Left cardiac atrium (tissue), 4 donors: ENCODE results near the gene TMEM45A. TPM values are rescaled to one million over a fixed set of nuclear protein-coding genes. Genes with fewer than 3 reads are reported as not detected.

Experiments used
- ATAC-seq, 2 donors: fragments of 200-7000 bp; cut with Tn5 transposase; one replicate each; pipeline ENCODE4 v1.9.1; 2020; ENCODE audit warnings: mild to moderate bottlenecking in 2 of 2, moderate library complexity in 2 of 2
- DNase-seq: peaks from one replicate; pipeline ENCODE4 v3.0.0-alpha.2; 2020
- intact Hi-C, 2 donors: fragments of 100-400 bp; cut with DNase I; formaldehyde crosslinking; loops; one replicate each; pipeline versions ENCODE4 v1.14.1 to v1.15.1; 2022 to 2023
- total RNA-seq, 2 donors: library from RNA; stranded (reverse); fragmentation: NEBNext Ultra II Directional; extraction: Animal tissue kit (Norgen Biotek cat#: 25700); gene quantifications; one replicate each; pipeline ENCODE4 v1.2.1, GENCODE V29; 2021
- donor health status: DM: no; HTN: yes; CAD: no.
- donor health status: DM: no; HTN: yes; CAD: no; lungs with severe emphysema.
- donor health status: DM: yes; HTN: yes; CAD: no.
- donor health status: Dilated cardiomyopathy.

TMEM45A gene
- total RNA-seq, 2 donors from 2014 or later: 12.3 to 15.3 TPM

DNA sequence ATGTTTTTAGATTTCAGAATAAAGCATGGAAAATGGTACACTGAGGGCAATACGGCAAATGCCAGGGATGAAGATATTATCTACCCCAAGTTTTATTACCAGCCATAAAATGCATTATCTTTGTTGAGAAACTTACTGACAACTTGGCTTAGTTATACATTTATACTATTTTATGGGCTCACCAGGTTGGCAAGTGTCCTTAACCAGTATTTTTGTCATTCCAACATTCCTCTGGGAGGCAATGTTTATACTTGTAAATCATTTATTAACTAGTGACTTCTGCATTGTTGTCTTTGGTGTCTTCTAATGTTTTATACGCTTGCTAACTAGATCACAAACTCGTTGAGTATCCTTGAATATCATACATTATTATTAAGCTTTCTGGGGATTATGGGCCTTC lies 99.0 kb downstream of the TMEM45A start:
- no peak for ATAC-seq
- DNase-seq: no peak
- intact Hi-C loops: loop anchor here (2.0 to 10.0 kb wide), 5 partner anchors 127 to 761 kb away; no protein-coding TSS in a partner anchor

DNA sequence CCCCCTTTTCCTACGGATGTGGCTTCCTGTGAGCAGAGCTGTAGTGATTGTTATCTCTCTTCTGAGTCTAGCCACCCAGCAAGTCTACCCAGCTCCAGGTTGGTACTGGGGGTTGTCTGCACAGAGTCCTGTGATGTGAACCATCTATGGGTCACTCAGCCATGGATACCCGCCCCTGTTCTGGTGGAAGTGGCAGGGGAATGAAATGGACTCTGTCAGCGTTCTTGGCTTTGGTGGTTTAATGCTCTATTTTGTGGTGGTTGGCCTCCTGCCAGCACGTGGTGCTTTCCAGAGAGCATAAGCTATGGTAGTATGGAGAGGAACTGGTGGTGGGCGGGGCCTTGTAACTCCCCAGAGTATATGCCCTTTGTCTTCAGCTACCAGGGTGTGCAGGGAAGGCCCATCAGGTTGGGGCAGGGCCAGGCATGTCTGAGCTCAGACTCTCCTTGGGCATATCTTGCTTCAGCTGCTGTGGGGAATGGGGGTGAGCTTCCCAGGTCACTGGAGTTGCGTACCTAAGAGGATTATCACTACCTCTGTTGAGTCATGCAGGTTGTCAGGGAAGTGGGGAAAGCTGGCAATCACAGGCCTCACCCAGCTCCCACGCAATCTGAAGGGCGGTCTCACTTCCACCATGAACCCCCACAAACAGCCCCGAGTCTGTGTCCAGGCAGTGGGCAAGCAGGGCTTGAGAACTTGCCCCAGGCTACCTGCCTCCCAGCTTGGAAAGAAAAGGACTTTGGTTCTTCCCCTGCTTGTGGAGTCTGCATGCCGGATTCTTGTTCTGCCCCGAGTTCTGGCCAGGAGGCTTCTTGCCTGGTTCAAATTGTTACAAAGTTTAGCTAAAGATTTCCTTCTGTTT lies 108.0 kb downstream of the TMEM45A start:
- ATAC-seq (no peak), DNase-seq (no peak)
- intact Hi-C loops: no loop called here

DNA sequence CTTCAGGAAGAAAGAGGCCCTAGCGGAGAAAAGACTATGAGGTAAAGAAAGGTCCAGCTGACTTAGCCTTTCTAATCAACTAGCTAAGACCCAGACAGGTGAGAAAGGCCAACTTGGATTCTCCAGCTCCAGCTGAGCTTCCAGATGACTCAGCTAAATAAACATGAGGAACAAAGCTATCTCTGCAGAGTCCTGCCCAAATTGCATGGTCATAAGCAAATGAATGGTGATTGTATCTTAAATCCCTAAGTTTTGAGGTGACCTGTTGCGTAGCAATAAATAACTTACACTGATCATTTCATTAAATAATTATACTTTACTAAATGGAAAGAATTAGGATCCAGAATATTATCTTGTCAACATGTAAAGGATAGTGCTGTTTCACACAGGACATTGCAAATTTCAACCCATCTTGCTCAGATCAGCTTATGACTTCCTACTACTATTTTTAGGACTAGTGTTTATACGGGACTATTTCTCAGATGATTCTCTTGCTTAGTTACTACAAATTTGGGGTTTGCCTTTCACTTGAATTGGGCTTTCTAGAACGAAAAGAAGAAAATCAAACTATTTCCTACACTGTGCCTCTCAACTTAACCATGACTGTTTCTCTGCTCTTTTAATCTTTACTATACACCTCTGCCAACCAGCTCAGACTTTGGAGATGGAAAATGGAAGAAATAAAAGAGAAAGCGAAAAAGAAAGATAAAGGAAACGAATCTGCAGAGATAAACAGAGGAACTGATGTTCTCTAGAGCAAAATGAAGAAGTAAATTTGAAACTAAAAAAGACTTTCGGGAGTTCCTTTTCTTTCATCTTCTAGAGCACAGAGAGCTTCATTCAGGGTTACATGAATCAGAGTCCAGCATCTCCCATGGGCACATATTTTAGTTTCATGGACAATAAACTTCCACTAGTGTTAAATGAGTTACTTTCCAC lies 110.4 kb downstream of the TMEM45A start:
- ATAC-seq: peak in 1 of 2 donors; percentile 66
- intact Hi-C loops: no loop called here
- no peak for DNase-seq

DNA sequence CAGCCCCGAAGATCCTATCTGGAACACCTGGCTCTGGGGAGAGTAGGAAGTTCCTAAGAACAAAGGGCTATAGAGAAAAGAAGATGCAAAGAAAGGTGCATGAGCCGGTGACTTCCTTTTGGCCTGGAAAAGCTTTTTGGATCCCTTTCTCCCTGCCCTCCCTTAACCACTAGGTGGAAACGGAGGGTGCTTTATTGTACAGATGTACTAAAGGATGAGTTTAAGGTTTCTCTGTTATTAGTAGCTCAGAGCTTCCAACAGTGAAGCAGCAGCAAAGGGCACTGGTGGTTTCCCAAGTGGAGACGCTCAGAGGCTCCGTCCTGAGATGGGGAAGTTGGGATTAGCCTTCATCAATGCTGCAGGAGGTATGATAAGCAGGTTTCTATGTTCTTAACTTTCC lies 111.0 kb downstream of the TMEM45A start:
- ATAC-seq (peak; percentile 61 to 84), DNase-seq (no peak)
- intact Hi-C loops: no loop called here

DNA sequence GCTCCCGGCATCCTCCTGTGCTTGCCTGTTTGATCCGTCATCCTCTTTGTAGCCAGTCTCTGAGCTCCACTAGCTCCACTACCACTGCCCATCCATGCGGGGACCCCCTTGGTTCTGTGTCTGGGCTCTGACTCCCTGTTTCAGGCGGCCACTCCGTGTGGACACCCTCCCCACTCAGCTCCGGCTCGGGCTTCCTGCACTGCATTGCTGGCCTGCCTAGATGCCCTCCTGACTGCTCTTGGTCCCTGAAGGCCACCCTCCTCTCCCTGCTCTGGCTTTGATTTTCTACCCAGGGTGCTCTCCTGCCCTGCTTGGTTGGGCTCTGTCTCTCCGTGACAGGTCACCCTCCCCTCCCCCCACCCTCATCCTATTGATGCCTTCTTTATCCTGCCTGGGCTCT lies 112.9 kb downstream of the TMEM45A start:
- DNase-seq (no peak), ATAC-seq (no peak)
- intact Hi-C loops: no loop called here

DNA sequence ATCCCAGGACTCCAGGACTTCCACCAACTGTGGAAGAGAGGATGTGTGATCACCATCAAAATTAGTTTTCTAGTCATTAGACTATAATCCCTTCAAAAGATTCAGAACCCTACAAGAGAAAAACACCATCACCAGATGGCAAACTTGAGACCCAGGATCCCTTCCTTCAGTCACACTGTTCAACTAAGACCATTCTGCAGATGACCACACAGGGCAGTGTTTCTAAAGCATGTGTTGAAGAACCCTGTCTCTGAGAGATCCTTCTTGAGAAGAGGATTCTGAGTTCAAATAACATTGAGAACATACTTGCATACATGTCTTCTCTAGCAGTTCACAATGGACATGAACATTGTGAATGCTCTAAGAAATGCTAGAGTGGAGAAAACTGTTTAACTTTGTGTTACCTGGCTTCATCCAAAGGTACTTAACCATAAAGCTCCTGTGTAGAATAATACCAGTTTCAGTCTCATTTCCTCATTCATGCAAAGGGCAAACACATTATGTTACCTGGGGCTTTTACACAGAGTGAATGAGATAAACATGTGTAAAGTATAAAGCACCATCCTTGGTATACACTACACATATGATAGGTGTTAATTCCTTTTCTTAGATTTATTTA lies 114.6 kb downstream of the TMEM45A start:
- ATAC-seq (no peak), DNase-seq (no peak)
- intact Hi-C loops: no loop called here

DNA sequence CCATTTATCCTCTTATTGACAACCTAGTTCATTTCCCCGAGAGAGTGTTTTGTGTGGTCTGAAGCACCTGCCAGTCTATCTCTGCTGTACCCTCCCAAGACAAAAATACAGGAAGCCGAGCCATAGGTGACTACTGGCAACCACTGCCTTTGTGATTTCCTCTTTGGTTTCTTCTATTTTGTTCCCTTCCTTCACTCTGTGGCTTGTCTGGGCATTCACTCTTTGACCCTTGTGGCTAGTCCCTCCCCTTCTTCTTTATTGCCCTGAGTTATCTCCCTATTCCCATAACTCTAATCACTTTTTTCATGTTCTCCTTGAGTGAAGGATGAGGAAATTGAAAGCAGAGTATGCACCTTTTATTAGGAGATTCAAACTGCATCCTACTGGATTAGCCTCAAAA lies 116.9 kb downstream of the TMEM45A start, which contains the start of gene ADGRG7:
Gene ADGRG7, plus strand, starts transcription at position 297 of the 400 bp plus-strand sequence. CDS start 256 bp downstream, outside the sequence.
- intact Hi-C loops: no loop called here
- ATAC-seq (no peak), DNase-seq (no peak)

DNA sequence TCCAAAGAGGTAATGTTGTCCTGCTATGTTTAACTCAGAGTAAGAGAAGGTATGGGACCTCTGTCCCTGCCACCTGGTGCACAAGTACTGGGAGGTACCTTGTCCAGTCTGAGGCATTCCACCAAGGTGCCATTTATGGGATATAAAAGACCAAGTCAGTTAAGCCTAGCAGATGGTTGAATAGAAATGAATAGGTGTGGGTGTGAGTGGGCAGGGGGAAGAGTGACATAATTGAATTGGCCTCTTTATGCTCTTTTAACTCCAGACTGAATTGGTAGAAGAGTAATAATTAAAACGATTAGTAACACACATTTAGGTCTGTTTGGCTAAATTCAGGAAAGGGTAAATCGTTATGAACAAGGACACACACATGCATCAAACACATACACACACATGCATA lies 117.5 kb downstream of the TMEM45A start:
- DNase-seq: no peak
- no peak for ATAC-seq
- intact Hi-C loops: no loop called here

DNA sequence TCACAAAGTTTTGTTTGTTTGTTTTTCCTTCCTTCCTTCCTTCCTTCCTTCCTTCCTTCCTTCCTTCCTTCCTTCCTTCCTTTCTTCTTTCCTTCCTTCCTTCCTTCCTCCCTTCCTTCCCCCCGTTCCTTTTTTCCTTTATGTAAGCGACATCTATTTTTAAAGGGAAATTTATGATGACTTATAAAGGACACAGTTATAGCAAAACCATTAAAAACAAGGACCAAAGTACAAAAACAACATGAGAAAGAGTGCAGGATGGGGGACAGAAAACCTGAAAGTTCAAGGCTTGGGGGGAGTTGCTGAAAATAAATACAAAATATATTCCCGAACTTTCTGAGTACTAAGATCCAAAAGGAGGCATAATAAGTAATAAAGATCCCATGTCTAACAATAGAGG lies 118.8 kb downstream of the TMEM45A start:
- DNase-seq: no peak
- intact Hi-C loops: no loop called here
- ATAC-seq: no peak

DNA sequence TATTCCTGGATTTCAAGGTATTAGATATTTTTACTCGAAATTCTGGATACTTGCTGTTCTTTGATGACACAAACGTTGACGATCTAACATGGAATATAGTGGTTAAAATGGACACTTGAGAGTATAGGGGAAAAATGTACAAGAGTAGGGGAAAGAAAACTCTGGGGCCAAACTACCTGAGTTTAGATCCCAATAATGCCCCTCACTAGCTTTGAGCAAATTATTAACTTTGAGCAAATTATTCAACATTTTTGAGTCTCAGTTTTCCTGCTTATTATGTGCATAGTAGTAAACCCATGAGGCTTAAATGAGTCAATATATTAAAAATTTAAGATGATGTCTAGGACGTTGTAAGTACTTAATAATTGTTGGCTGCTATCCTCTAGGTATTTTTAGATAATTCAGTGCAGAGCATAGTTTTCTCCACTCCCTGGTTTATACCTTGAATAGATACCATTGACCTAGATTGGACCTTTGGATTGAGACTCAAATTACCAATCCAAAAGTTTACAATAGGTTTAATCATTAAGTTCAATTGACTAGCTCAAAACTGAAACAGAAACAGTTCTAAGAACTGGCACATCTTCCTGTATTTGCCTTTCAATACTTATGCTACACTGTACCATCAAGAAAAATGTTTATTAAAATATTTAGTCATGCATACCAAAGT lies 121.4 kb downstream of the TMEM45A start:
- intact Hi-C loops: no loop called here
- ATAC-seq (no peak), DNase-seq (no peak)

DNA sequence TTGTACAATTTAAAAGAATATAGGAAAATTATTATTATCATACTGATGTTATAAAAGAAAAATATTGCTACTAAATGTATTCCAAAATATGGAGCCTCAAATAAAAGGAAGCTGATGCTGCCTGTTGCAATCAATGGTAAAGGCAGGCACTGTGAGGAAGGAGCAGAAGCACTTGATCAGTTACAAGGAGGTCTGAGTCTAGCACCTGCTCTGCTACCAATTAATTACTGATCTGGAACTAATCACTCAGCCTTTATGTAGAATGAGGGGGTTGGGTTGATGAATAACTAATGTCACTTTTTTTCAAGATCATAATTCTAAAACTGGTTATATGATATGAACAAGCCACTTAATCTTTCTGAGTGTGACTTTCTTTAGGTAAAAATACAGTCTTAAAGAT lies 122.5 kb downstream of the TMEM45A start:
- ATAC-seq (no peak), DNase-seq (no peak)
- intact Hi-C loops: no loop called here

DNA sequence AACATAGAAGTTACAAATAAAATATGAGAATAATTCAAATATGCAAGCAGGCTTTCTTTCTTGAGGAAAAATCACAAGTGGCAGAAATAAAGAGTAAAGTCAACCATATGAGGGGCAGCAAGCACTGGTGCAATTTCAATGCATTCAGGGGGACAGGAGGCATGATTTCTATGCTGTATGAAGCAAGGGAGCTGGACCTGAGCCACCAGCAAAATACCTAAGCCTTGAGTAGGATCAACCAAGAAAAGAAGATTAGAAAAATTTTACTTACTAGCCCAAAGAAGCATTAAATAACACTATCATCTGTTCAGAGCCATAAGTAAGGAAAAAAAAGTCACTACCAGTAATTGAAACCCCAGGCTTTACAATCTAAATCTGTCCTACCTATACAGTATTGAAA lies 123.3 kb downstream of the TMEM45A start:
- no peak for DNase-seq
- intact Hi-C loops: no loop called here

DNA sequence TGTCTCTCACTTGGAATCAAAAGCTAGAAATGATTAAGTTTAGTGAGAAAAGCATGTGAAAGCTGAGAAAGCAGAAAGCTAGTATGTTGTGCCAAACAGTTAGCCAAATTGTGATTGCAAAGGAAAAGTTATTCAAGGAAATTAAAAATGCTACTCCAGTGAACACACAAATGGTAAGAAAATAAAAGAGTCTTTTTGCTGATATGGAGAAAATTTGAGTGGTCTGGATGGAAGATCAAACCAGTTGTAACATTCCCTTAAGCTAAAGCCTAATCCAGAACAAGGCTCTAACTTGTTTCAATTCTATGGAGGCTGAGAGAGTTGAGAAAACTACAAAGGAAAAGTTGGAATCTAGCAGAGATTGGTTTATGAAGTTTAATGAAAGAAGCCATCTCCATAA lies 128.8 kb downstream of the TMEM45A start:
- ATAC-seq: no peak
- intact Hi-C loops: no loop called here

More for the DNA sequence above, 123.3 kb downstream of the TMEM45A start:
- ATAC-seq: peak in 1 of 2 donors; percentile 53

More for the DNA sequence above, 128.8 kb downstream of the TMEM45A start:
- DNase-seq: no peak

Other genes starting within 250 kb of the TMEM45A start
- gene TBC1D23, start 231.6 kb upstream of the TMEM45A start, total RNA-seq: 10 to 100 TPM; 30.6 to 32.5 TPM
- gene NIT2, start 157.9 kb upstream of the TMEM45A start, total RNA-seq: 10 to 100 TPM; 33.7 to 37.9 TPM
- gene TOMM70, start 91.5 kb upstream of the TMEM45A start, total RNA-seq: 10 to 100 TPM; 50.0 to 53.4 TPM
- 1 to 10 TPM; 2.8 to 3.1 TPM for gene LNP1, start 91.1 kb upstream of the TMEM45A start, total RNA-seq
- not detected for gene ADGRG7, start 117.0 kb downstream of the TMEM45A start, total RNA-seq
- 10 to 100 TPM; 86.5 to 93.9 TPM for gene TFG, start 216.9 kb downstream of the TMEM45A start, total RNA-seq